GM21515 (cell line): ENCODE data around the gene FDXACB1.
"Not testable (repeated sequence)": the region's sequence is repeated elsewhere in the genome, so short reads cannot be mapped to it uniquely, and the experiment has no call there.

ENCODE experiments used
- ATAC-seq: cut with Tn5 transposase; IDR thresholded peaks from one replicate; pipeline ENCODE4 v1.9.1; 2021; ENCODE audit not compliant: unreplicated experiment

Gene FDXACB1

GRCh38 chr11:111910676-111911562 is 32.0 kb upstream of the FDXACB1 start:
- ATAC-seq = no peak

GRCh38 chr11:111909378-111909777 is 30.4 kb upstream of the FDXACB1 start:
- ATAC-seq = no peak

GRCh38 chr11:111908639-111909305 is 29.8 kb upstream of the FDXACB1 start:
- no peak for ATAC-seq

DNA sequence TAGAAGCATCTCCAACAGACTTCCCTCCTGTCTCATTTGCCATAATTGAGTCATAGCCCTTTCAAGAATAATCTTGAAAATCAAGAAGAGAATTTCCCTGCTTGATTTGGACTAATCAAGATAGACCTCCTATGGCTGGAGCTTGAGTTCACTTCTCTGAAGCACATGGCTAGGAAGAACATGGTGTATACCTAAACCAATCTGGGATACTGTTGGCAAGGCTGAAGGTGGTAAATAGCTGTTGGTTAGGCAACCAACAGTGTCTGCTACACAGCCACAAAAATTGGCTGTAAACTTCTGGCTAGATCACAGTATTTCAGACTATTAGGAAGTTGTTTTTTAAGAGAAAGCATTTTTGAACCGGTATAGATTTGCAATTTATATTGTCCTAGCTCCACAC is 27.7 kb upstream of the FDXACB1 start:
- ATAC-seq = no peak

- ATAC-seq = no peak
Measured at GRCh38 chr11:111905411-111905810, 26.4 kb upstream of the FDXACB1 start.

DNA sequence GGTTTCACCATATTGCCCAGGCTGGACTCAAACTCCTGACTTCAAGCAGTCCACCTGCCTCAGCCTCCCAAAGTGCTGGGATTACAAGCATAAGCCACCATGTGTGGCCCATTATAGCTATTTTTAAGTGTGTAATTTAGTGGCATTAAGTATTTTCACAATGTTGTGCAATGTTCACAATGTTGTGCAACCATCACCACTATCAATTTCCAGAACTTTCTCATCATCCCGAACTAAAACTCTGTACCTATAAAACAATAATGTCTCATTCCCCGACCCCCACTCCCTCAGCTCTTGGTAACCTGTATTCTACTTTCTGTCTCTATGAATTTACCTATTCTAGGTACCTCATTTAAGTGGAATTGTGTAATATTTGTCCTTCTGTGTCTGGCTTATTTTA is 7.9 kb upstream of the FDXACB1 start:
- ATAC-seq = no peak

DNA sequence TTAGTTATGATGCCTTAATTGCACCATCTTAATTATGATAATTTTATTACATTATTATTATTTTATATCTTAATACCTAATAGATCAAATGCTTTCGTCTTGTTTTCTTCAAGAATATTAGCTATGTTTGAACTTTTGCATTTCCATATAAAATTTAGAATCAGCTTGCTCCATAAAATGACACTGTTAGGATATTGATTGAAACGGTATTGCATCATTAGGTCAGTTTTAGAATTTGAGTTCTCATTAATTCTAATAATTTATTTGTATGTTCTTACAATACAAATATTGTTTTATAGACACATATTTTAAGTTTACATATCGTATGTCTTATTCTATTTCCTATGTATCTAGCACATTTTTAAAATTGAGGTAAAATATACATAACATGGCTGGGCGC is 7.1 kb upstream of the FDXACB1 start:
- ATAC-seq = no peak

GRCh38 chr11:111885053-111885452 is 6.1 kb upstream of the FDXACB1 start:
- not testable (repeated sequence) for ATAC-seq

- no peak for ATAC-seq
Measured at GRCh38 chr11:111882202-111882601, 3.2 kb upstream of the FDXACB1 start.

DNA sequence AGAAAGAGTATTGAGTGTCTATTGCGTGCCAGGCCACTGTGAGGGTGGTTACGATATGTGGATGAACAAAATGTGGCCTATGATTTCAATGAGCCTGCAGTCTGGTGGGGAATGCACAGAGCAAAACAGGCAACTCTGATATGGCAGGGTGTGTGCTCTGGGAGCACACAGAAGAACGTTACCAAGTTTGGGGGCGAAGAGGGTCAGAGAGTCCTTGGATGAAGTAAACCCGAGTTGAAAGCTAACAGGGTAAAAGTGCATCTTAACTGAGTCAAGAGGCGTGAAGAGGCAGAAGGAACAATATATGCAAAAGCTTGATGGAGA is 634 bp upstream of the FDXACB1 start:
- no peak for ATAC-seq

- ATAC-seq = no peak
Measured at GRCh38 chr11:111878385-111878848, 548 bp downstream of the FDXACB1 start.

- ATAC-seq = no peak
Measured at GRCh38 chr11:111871693-111872161, 7.2 kb downstream of the FDXACB1 start.

GRCh38 chr11:111870886-111871692 is 7.9 kb downstream of the FDXACB1 start, which contains the start of gene ALG9:
Gene ALG9 (minus strand): TSS chr11:111871581. CDS start chr11:111871482, 99 bp downstream.
- peak; percentile 87 for ATAC-seq

DNA sequence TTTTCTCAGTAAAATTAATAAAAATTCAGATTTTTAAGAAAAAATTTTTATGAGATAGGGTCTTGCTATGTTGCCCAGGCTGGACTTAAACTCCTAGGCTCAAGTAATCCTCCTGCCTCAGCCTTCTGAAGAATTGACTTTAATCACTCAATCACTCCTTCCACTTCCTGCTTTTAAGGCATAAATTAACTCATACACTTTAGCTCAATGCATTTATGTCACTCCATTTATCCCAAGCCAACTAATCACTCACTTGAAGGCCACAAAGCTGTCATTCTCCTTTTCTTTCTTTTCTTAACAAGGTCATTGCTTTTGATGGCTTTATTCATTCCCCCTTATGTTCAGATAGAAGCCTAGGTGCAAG is 8.5 kb downstream of the FDXACB1 start:
- no peak for ATAC-seq

GRCh38 chr11:111870113-111870512 is 8.9 kb downstream of the FDXACB1 start:
- no peak for ATAC-seq

GRCh38 chr11:111860257-111860656 is 18.7 kb downstream of the FDXACB1 start:
- ATAC-seq = no peak

DNA sequence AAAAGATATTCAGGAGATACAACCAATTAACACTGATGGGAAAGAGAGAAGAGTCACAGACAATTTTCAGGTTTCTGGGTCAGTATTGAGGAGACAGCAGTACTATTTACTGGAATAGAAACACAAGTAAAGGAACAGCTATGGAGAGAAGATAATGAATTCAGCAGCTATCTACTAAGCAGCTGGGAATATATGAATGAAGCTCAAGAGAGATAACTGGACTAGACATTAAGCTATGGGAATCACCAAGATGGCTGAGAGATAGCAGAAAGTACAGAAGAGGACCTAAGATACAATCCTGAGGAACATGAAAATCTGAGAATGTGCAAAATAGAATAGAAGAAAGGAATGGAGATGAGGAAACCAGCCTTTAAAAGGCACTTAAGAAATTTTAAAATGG is 23.5 kb downstream of the FDXACB1 start:
- no peak for ATAC-seq

DNA sequence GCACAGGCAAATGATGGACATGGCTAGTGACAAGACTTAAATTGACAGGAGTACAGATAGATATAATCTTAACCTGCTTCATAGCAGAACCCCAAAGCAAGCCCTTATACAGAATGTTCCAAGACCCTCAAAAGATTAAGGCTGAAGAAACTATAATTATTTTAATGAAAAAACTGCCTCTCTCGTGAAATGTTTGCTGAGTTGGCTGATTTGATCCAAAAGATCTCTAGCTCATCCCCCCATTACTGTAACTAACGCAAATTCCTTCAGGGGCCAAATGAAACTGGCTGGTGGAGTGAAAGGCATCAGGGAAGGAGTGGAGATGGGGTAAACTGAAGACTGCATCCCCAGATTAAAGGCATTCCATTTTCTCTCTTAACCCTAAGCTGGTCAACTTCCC is 26.9 kb downstream of the FDXACB1 start:
- no peak for ATAC-seq

- no peak for ATAC-seq
Measured at GRCh38 chr11:111851636-111852035, 27.3 kb downstream of the FDXACB1 start.

GRCh38 chr11:111851067-111851466 is 27.9 kb downstream of the FDXACB1 start:
- no peak for ATAC-seq

- ATAC-seq = no peak
Measured at GRCh38 chr11:111849631-111850030, 29.3 kb downstream of the FDXACB1 start.
